ENCODE data around the gene FCRL2.

The FCRL2 gene

GRCh38 chr1:157776971-157777391 lies at the start of gene FCRL2:
Gene FCRL2, minus strand, starts transcription at chr1:157777132. Its CDS starts 59 bp downstream, at chr1:157777073.
- H3K4me3 ChIP-seq (replicated peaks; ENCODE audit: low read depth, low read length), result no peak within 1 kb of the TSS
- no peak for TF ChIP-seq CTCF (IDR thresholded peaks at IDR 0.05; ENCODE audit: insufficient read depth, low read length, poor library complexity, severe bottlenecking)
- DNase-seq (ENCODE audit: extremely low read depth, insufficient read length), result peak; percentile 46

GRCh38 chr1:157820299-157820698 lies 43.4 kb upstream of the FCRL2 start:
- Histone ChIP-seq H3K4me3 (replicated peaks; ENCODE audit: low read depth, low read length) (no peak overlapping the region), H3K36me3 (ENCODE audit: control insufficient read depth, insufficient read depth, low read length) (no peaks in the 10 kb centered on the region), H3K27me3 (replicated peaks; ENCODE audit: control insufficient read depth, insufficient read depth, low read length) (no peaks in the 10 kb centered on the region)
- DNase-seq (ENCODE audit: extremely low read depth, insufficient read length), result no peak
- no peak for TF ChIP-seq CTCF (IDR thresholded peaks at IDR 0.05; ENCODE audit: insufficient read depth, low read length, poor library complexity, severe bottlenecking)

More at GRCh38 chr1:157776971-157777391, at the start of gene FCRL2:
- H3K27me3 ChIP-seq (replicated peaks; ENCODE audit: control insufficient read depth, insufficient read depth, low read length), result no peaks in the 10 kb centered on the region; the same call in none of the 2 replicates
- no peaks in the 10 kb centered on the region for H3K36me3 ChIP-seq (ENCODE audit: control insufficient read depth, insufficient read depth, low read length)

GRCh38 chr1:157819896-157820295 lies 43.0 kb upstream of the FCRL2 start, which contains the start of gene FCRL1:
Gene FCRL1, minus strand, starts transcription at chr1:157820120. Its CDS starts 83 bp downstream, at chr1:157820037.
- Histone ChIP-seq H3K4me3 (replicated peaks; ENCODE audit: low read depth, low read length) (no peak within 1 kb of the TSS), H3K27me3 (replicated peaks; ENCODE audit: control insufficient read depth, insufficient read depth, low read length) (no peaks in the 10 kb centered on the region), H3K36me3 (ENCODE audit: control insufficient read depth, insufficient read depth, low read length) (no peaks in the 10 kb centered on the region)
- DNase-seq (ENCODE audit: extremely low read depth, insufficient read length), result no peak
- TF ChIP-seq CTCF (IDR thresholded peaks at IDR 0.05; ENCODE audit: insufficient read depth, low read length, poor library complexity, severe bottlenecking), result no peak

- no peak for DNase-seq (ENCODE audit: extremely low read depth, insufficient read length)
- TF ChIP-seq CTCF (IDR thresholded peaks at IDR 0.05; ENCODE audit: insufficient read depth, low read length, poor library complexity, severe bottlenecking), result no peak
- Histone ChIP-seq H3K36me3 (ENCODE audit: control insufficient read depth, insufficient read depth, low read length) (no peaks in the 10 kb centered on the region), H3K27me3 (replicated peaks; ENCODE audit: control insufficient read depth, insufficient read depth, low read length) (no peaks in the 10 kb centered on the region), H3K4me3 (replicated peaks; ENCODE audit: low read depth, low read length) (no peak overlapping the region)
These were observed 42.3 kb upstream of the FCRL2 start for GRCh38 chr1:157819215-157819614.

GRCh38 chr1:157813269-157813668 lies 36.3 kb upstream of the FCRL2 start:
- Histone ChIP-seq H3K36me3 (ENCODE audit: control insufficient read depth, insufficient read depth, low read length) (no peaks in the 10 kb centered on the region), H3K4me3 (replicated peaks; ENCODE audit: low read depth, low read length) (no peak overlapping the region), H3K27me3 (replicated peaks; ENCODE audit: control insufficient read depth, insufficient read depth, low read length) (no peaks in the 10 kb centered on the region)
- TF ChIP-seq CTCF (IDR thresholded peaks at IDR 0.05; ENCODE audit: insufficient read depth, low read length, poor library complexity, severe bottlenecking), result no peak
- DNase-seq (ENCODE audit: extremely low read depth, insufficient read length), result no peak

Data from GM06990 (cell line).